VCaP (cell line): ENCODE measurements around the gene PPT1.

Experiments
- H3K27ac ChIP-seq: fragments of 450-650 bp; 2 replicates; pipeline ENCODE4 v1.5.1; 2017
- TF ChIP-seq, protein P1 (sequence below): fragments of 450-650 bp; conservative IDR thresholded peaks from 2 replicates; pipeline ENCODE4 v1.5.1; 2017; ENCODE audit warnings: mild to moderate bottlenecking, moderate library complexity

The PPT1 gene

DNA sequence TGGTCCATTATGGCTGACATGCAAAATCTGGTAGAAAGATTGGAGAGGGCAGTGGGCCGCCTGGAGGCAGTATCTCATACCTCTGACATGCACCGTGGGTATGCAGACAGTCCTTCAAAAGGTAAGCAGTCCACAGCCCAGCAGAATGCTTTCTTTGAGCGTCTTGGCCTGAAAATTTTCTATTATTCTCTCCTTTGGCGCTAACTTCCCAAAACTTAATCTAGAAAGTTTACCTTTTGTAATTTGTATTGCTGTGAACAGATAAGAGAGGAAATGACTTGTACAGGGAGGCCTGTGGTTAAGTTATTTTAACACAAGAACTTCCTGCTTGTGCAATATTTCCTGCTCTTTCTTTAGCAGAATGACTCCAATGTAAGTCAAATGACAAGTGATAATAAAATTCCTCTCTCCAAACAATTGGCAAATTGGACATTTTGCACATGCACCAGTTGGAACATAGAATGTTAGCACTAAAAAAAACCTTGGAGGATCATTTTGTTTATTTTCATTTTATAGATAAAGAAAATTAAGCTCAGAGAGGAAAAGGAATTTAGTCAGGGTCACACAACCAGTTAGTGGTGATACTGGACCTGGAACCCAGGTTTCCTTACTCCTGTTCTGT, 37.6 kb downstream of the PPT1 start:
- peak overlapping the region; percentile 59 for H3K27ac ChIP-seq
- TF ChIP-seq, protein P1, sequence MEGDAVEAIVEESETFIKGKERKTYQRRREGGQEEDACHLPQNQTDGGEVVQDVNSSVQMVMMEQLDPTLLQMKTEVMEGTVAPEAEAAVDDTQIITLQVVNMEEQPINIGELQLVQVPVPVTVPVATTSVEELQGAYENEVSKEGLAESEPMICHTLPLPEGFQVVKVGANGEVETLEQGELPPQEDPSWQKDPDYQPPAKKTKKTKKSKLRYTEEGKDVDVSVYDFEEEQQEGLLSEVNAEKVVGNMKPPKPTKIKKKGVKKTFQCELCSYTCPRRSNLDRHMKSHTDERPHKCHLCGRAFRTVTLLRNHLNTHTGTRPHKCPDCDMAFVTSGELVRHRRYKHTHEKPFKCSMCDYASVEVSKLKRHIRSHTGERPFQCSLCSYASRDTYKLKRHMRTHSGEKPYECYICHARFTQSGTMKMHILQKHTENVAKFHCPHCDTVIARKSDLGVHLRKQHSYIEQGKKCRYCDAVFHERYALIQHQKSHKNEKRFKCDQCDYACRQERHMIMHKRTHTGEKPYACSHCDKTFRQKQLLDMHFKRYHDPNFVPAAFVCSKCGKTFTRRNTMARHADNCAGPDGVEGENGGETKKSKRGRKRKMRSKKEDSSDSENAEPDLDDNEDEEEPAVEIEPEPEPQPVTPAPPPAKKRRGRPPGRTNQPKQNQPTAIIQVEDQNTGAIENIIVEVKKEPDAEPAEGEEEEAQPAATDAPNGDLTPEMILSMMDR = no peak

DNA sequence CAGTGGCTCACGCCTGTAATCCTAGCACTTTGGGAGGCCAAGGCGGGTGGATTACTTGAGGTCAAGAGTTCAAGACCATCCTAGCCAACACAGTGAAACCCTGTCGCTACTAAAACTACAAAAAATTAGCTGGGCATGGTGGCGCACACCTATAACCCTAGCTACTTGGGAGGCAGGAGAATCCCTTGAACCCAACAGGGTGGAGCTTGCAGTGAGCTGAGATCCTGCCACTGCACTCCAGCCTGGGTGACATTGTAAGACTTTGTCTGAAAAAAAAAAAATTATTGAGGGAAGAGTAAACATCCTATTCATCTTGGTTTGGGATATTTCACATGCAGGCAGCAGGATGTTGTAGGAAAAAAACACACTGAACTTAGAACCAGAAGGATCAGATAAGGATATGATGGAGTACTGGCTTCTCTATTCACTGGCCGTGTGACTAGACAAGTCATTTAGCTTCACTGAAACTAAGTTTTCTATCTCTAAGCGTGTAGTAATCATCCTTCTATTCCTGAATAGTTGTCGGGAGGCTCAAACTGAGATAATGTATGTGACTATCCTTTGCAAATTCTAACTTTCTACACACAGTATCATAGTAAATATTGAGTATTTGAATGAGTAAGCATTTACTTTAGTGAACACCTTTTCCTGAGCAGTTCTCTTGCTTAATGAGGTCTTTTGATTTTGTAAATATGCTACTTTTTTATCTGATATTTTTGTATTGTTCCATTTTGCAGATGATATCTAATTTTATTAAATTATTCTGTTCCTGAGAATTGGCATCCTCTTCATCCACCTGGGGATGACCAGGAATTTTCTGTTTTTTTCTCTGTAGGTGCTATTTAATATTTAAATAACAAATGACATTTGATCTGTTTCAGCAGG, 38.4 kb downstream of the PPT1 start:
- TF ChIP-seq, protein P1 = no peak
- H3K27ac ChIP-seq = peak overlapping the region; percentile 59

DNA sequence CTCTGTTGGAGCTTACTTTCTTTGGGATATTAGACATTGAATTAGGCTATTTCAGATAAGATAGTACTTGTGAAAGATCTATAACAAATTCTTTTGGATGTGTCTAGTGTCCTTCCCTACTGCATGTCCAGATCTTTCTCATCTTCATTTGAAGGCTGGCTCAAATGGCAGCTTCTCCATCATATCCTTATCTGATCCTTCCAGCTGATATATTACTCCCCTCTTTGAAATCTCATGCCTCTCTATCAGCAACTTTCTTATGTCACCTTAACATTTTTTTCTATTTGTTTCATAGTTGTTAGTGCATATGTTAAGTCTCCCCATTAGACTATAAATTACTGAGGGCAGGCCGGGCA, 39.0 kb downstream of the PPT1 start:
- H3K27ac ChIP-seq = peak overlapping the region; percentile 59
- TF ChIP-seq, protein P1 = no peak

DNA sequence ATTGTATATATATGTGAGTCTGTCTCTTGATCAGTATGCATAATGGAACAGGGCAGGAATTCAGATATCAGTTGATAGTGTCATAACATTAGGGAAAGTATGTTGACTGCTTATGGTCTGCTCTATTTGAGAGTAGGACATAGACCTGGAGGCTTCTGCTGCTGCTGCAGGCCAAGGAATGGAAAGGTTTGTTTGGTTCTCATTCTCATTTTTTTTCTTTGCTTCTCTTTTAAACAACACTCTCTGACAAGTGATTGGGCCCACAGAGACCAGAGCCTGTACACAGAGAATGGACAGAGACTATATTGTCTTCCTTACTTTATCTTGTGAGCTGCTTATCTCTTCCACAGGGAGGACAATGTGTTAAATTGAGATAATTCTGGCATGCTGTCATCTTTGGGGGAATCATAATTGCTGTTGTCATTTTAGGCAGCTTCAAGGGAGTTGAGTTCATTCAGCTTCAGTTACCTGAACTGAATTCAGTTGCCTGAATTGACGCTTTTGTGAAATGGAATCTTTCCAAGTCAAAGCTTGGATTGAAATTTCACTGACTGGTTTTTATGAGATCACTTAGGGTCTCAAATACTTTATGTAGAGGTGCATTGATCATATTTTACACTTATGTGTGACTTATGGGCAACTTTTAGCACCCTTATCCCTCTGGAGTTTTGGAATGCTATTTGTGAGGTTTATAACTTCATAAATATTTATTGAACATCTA, 39.6 kb downstream of the PPT1 start:
- TF ChIP-seq, protein P1 = no peak
- H3K27ac ChIP-seq = no peak overlapping the region

- TF ChIP-seq, protein P1 = no peak
- no peak overlapping the region for H3K27ac ChIP-seq
Observed at GRCh38 chr1:40056519-40057309, 40.3 kb downstream of the PPT1 start.

- no peak overlapping the region for H3K27ac ChIP-seq
- TF ChIP-seq, protein P1 = no peak
Observed at GRCh38 chr1:40053138-40053887, 43.7 kb downstream of the PPT1 start.
